SH-SY5Y (cell line): ENCODE measurements around the gene ADAMTS18.

Experiments
- GATA2 ChIP-seq: IDR thresholded peaks from 2 replicates; pipeline ENCODE4 v1.6.1; 2011; ENCODE audit warnings: mild to moderate bottlenecking, low read depth, low read length
- GATA3 ChIP-seq: IDR thresholded peaks from 2 replicates; pipeline ENCODE4 v1.6.1; 2011; ENCODE audit warnings: low read depth, mild to moderate bottlenecking, low read length, moderate library complexity

The ADAMTS18 gene

DNA sequence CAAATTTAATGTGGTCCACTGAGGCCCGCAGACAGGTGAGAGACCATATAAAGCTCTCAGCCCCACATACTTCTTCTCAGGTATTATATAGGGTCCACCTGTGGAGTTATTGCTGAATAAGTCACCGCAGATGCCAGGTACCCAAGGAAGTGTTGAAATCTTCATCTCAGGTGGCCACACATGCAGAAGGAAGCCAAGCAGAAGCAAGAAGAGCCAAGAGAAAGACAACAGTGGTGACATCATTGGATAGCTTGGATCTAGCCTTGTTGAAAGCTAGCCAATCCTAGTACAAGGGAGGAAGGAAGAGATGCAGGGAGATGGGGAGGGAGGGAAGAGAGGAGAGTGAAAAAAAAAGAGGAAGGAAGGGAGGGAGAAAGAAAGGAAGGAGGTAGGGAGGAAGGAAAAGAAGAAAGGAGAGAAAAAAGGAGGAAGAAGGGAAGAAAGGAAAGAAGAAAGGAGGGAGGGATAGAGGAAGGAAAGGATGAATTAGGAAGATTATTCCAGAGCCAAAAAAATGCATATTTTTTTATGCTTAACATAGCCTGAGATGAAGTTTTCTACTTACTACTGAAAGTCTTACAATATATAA lies 12.5 kb downstream of the ADAMTS18 start:
- TF ChIP-seq GATA3 (no peak), GATA2 (no peak)

DNA sequence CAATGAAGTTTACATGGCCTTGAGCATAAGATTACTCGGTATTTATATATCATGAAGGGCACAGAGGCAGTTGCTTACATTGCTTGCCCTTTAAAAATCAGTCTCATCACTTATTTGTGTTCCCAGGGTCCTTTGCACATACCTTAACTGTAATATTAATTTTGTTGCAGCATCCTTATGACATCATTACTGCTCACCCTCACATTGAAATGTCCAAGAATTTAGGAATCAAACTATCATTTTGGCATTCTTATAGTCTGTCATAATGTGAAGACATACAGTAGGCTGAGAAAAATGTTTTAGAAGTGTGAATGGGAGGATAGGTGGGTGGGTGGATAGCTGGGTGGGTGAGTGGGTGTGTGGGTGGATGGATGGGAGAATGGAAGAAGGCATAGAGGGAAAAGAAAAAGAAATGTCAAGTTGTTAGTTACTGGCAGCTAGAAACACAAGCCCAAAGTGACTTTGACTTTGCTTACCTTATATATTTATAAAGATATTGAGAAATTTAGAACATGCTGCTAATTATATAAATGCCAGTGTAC lies 17.8 kb downstream of the ADAMTS18 start:
- TF ChIP-seq GATA2 (no peak), GATA3 (no peak)

DNA sequence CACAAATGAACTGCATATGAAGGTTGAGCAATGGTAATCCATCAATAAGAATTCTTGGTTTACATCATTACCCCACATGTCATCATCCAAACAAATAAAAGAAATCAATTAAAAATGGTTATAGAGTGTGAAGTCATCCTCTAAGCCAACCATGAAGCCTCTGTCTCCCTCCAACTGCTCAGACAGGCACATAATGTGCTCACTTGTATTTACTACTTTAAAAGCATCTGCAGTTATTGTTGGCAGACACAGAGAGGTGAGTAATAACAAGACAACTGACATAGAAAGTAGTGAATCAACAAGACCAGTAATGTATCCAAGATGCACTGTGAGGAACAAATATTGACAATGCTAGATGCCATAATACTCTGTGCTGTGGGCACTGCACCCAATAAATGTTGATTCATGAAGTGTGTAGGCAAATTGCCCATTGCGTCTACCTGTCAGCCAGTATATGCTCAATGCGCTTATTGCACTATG lies 20.0 kb downstream of the ADAMTS18 start:
- TF ChIP-seq GATA3 (no peak), GATA2 (no peak)

DNA sequence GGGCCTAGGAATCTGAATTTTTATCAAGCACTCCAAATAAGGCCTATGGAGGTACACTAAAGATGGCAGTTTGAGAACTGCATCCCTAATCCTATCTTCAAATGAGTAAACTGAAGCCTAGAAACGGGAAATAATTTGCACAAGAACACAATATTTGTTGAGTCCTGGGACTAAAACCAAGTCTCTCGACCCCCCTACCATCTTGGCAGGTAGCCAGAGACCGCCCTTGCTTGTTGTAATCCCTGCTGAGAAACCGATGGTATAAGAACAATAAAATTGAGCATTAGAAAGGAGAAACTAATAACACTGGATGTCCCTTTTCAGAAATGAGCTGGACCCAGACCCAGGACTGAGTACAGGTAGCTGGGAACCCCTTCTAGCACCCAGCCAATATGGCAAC lies 24.4 kb downstream of the ADAMTS18 start:
- TF ChIP-seq GATA3 (no peak), GATA2 (no peak)

DNA sequence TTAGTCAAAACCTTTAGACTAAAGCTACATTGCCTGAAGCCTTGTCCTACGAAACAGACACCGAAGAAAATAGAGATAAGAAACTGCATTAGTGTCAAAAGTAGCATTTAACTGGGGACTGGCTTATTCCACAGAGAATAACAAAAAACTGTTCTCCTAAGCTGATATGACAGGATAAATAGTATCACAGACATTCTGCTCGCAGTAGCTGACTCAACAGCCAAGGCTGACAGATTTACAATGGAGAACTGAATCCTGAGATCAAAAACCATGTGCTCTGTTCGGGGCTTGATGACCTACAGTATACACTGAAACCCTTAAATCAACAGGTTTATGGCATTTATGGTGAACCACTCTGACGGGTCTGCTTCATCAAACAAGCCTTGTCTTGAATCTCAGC lies 25.5 kb downstream of the ADAMTS18 start:
- TF ChIP-seq GATA2: peak; percentile 58
- peak; percentile 40; the same call in 1 of the 2 replicates for TF ChIP-seq GATA3

DNA sequence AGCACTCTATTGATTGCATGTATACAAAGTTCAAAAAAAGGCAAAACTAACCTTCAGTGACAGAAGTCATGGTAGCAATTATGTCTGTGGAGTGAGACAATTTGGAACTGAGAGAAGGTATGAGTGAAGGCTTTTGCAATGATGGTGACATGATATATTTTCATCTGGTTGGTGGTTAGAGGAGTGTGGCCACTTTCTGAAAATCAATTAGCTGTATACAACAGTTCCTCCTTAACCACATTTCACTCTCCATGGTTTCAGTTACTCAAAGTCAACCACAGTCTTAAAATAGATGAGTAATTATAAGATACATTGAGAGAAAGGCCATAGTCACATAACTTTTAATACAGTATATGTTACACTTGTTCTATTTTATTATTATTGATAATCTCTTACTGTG lies 26.2 kb downstream of the ADAMTS18 start:
- TF ChIP-seq GATA3 (no peak), GATA2 (no peak)

DNA sequence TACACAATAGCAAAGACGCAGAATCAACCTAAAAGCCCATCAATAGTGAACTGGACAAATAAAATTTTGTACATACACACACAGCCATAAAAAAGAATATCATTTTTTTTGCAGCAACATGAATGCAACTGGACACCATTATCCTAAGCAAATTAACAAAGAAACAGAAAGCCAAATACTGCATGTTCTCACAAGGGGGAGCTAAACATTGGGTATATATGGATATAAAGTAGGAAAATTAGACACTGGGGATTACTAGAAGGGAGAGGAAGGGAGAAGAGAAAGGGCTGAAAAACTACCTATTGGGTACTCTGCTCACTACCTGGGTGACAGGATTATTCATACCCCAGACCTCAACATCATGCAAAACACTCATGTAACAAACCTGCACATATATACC lies 28.2 kb downstream of the ADAMTS18 start:
- no peak for TF ChIP-seq GATA2
- TF ChIP-seq GATA3: no peak

DNA sequence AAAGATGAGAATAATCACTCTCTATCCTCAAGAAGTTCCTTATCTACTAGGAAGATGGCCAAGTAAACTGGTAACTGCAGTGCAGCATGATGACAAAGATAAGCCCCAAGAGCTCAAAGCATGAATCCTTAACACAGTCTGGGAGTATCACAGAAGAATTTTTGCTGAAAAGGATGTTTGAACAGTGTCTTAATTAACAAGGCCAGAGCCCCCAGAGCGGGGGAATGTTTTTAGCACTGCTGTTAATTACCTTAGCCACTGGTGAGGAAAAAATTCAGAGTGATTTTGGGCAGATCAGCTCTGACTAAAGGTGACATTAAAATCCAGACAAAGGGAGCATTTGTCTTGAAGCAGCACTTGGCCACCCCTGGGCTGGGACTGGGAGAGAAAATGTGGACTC lies 30.1 kb downstream of the ADAMTS18 start:
- TF ChIP-seq GATA2 (no peak), GATA3 (no peak)

DNA sequence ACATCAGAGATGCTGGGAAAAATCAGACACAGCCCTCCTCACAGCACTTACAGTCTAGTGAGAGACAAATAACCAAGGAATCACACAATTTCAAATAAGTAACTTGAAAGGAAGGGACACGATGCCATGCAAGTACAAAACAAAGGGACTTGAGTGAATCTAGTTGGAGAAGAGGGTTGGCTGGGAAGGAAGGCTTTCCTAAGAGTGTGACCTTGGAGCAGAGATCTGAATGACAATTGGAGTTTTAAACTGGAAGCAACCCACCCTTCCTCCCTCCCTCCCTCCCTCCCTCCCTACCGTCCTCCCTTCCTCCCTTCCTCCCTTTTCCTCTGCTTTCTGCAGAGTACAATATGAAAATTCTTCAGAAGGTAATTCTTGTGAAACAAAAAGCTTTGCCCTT lies 31.1 kb downstream of the ADAMTS18 start:
- TF ChIP-seq GATA3 (no peak), GATA2 (no peak)

DNA sequence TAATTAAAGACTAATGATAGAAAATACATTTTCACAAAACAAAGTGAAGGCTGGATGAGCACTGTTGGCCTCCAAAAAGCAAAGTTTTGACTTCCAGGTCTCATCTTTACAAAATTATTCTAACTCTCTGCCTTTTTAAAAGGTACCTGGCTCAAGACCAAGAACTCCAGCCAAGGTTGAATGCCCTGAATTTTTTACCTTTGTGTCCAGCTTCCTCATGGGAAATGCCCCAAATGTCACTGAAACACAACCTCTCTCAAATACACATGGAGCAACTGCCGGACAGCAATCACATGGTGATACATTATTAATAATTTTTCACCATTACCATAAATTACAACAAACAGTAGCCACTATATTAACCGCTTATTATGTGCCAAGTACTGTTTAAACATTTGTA lies 32.2 kb downstream of the ADAMTS18 start:
- TF ChIP-seq GATA2 (no peak), GATA3 (no peak)

DNA sequence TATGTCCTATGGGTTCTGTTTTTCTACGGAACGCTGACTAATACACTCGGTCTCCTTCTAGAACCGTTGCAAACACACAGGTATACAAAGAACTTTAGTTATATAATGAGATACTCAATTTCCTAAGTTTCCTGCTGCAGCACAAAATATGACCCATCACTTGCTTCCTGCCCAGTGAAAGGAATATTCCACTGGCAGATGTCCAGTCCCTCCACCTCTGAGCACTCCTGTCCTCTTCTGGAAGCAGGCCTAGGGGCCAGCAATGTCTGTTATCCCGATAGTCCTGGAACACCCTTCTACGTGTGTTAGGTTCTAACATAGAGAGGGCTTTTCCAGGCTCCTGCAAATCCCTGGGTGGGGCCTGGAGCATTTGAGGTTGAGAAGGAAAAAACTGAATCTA lies 32.7 kb downstream of the ADAMTS18 start:
- no peak for TF ChIP-seq GATA3

DNA sequence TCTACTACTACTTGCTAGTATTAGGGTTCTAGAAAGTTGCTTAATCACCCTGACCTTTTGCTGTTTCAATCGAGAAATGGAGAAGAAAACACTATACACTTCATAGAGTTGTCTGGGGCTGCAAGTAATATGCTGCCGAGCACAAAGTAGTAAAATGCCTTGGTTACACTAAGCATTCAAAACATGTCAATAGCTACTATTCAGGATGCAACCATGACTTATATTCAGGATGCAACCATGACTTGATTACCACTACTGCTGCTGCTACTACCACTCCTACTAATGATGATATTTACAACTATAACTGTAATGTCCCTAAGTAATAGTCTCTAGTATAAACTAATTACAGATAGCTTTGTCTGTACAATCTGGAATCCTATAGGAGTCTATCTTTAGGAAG lies 35.3 kb downstream of the ADAMTS18 start:
- no peak for TF ChIP-seq GATA2
- TF ChIP-seq GATA3: no peak

DNA sequence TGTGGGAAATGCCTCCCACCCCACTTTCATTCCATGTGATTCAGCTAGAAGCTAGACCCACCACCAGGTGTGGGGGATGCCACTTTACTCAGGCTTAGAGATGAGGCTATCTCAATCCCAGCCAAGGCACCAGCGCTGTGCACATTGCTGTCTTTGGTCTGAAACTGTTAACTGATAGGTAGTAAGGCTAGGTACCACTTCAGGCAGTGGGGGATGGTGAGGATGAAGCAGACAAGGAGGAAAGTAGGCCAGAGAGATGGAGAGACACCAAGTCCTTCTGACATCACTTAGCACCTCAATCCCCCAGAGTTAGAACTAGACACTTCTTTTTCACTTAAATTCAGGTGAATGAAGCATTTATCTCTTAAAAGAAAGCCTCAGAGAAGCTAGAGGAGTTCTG lies 35.8 kb downstream of the ADAMTS18 start:
- TF ChIP-seq GATA3 (no peak), GATA2 (no peak)

DNA sequence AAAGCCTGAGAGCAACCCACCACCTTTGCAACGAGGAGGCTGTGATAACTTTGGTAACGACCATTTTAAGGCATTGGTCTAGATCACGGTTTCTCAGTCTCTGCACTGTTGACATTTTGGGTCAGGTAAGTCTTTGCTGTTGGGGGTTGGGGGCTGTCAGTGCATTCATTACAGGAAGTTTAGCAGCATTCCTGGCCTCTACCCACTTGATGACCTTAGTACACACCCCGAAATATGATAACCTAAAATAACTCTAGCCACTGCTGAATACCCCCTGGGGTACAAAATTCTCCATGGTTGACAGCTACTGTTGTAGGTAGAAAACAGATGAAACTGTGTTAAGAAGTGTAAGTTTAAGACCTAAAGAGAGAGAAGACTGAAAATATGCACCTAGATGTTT lies 36.3 kb downstream of the ADAMTS18 start:
- no peak for TF ChIP-seq GATA2
- TF ChIP-seq GATA3: no peak

DNA sequence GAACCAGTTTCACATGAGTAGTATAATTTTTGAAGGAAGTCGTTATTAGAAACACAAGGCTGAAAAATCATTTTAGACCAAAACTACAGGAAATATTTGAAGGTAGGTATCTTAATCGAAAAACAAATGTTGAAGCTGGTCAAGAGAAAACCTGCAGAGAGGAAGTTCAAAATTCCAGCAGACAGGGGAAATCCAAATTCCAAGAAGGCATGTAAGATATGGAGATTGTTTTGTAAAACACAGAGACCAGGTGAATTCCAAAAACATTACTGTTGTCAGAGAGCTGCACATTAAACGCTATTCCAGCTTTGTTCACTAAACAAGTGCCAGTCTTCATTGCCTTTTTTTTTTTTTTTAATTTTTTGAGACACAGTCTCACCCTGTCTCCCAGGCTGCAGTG lies 38.4 kb downstream of the ADAMTS18 start:
- TF ChIP-seq GATA3 (no peak), GATA2 (no peak)

DNA sequence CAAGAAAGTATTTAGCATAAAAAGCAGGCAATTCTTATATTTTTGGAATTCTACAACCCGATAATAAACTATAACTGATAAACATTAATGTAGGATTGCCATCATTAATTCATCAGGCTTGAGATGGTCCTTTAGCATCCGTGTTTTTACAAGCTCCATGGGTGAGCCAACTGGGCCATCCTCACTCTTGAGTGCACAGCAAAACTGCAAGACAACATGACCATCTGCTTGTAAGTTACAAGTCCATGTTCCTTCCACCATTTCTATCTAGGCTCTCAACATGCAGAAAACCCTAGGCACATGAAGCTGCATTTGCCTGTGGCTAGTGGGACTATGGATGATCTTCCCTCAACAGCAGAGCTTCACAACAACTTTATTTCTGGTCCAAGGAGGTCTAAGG lies 40.1 kb downstream of the ADAMTS18 start:
- TF ChIP-seq GATA3: no peak
- no peak for TF ChIP-seq GATA2
